Activated CD8-positive, alpha-beta memory T cell treated with anti-CD3 and anti-CD28 coated beads, Interleukin-2, amount 50 U/mL, for 1 hour (primary cell): ENCODE measurements around the gene SLC16A5.
"Not testable (repeated sequence)": the region's sequence is repeated elsewhere in the genome, so short reads cannot be mapped to it uniquely, and the experiment has no call there.

Experiments
- DNase-seq: peaks from one replicate; pipeline ENCODE4 v3.0.0-alpha.2; 2020; ENCODE audit errors: extremely low read depth

The SLC16A5 gene

DNA sequence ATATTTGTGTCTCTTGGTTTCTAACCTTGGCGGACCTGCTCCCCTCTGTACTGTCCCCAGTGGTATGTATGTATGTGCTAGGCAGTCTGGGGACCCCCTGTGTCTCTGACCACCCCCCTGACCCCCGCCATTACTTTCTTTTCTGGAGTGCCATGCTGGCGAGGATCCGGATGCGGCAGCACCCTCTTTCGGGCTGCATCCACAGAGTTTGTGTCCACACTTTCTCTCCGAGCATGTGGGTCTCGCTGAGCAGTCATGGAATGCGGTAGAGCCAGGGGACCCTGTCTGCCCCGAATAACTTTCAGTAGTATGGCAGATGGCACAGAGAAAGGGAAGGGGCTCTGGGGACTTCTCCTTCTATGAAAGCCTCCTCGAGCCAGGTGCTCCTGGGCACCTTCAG is 23.7 kb upstream of the SLC16A5 start:
- DNase-seq: no peak

DNA sequence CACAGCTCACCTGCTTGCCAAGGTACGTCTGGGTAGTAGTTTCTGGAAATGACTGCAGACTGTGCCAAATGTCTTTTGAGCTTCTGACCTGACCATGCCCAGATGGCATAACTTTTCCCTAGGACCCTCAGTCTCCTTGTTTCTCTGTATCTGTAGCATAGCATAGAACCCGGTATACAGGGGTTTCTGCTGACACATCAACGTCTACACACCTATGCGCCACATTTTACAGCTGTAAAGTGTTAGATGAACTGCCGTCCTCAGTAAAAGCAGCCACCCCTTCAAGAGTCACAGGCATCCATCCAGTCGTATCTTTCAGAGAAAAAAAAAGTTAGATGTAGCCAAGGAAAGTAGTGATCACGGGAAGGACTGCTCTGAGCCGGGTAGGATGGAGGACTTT is 23.3 kb upstream of the SLC16A5 start:
- DNase-seq: no peak

- DNase-seq: no peak
Observed at GRCh38 chr17:75064867-75065561, 22.7 kb upstream of the SLC16A5 start.

GRCh38 chr17:75065562-75066151 is 22.1 kb upstream of the SLC16A5 start:
- no peak for DNase-seq

GRCh38 chr17:75067856-75068255 is 19.9 kb upstream of the SLC16A5 start:
- no peak for DNase-seq

- no peak for DNase-seq
Observed at GRCh38 chr17:75068750-75069149, 19.0 kb upstream of the SLC16A5 start.

- no peak for DNase-seq
Observed at GRCh38 chr17:75069783-75070182, 18.0 kb upstream of the SLC16A5 start.

DNA sequence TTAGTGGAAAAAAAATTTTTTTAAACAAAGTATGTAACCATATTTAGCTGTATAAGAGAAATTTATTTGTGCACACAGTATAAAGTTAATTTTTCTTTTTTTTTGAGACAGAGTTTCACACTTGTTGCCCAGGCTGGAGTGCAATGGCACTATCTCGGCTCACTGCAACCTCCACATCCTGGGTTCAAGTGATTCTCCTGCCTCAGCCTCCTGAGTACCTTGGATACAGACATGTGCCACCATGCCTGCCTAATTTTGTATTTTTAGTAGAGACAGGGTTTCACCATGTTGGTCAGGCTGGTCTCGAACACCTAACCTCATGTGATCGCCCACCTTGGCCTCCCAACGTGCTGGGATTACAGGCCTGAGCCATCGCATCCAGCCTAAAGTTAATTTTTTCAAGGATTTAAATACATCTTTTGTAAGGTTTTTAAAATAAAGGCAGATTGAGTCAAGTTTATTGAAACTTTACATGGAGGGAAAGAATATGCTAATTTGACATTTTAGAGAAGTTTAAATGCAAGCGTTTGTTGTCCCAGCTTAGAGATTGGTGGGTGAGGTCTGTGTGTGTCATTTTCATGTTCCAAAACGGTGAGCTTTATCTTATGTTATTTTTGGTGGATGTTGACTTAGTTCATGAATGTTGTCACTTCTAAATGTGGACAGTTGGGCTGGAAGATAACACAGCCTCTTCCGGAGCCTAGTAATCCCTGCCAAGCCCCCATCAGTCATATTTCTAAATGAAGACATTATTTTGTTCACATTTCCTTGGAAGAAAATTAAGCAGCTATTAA is 16.1 kb upstream of the SLC16A5 start:
- not testable (repeated sequence) for DNase-seq

DNA sequence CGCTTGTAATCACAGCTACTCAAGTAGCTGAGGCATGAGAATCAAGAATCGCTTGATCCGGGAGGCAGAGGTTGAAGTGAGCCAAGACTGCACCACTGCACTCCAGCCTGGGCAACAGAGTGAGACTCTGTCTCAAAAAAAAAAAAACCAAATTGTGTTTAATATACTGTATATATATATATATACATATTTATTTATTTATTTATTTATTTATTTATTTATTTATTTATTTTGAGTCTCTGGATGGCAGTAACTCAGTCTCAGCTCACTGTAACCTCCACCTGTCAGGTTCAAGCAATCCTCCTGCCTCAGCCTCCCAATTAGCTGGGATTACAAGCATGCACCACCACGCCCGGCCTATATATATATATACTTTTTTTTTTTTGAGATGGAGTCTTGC is 14.8 kb upstream of the SLC16A5 start:
- DNase-seq: not testable (repeated sequence)

GRCh38 chr17:75073618-75074047 is 14.1 kb upstream of the SLC16A5 start:
- DNase-seq: no peak

DNA sequence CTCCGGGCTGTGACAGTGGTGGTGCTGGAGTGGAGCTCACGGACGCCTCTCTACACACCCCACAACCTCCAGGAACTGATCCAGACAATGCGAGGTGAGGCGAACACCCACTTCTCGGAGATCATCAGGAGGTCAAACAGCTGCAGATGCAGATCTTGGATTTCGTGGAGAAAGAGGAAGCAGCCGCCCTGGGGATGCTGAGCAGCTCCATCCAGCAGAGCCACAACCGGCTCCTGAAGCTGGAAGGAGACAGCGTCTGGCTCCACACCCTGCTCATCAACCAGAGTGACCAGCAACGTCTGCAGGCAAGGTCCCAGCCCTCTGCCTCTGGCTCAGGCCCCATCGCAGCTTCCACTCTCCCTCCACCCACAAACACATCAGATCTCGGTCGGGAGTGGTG is 13.2 kb upstream of the SLC16A5 start:
- DNase-seq: no peak

DNA sequence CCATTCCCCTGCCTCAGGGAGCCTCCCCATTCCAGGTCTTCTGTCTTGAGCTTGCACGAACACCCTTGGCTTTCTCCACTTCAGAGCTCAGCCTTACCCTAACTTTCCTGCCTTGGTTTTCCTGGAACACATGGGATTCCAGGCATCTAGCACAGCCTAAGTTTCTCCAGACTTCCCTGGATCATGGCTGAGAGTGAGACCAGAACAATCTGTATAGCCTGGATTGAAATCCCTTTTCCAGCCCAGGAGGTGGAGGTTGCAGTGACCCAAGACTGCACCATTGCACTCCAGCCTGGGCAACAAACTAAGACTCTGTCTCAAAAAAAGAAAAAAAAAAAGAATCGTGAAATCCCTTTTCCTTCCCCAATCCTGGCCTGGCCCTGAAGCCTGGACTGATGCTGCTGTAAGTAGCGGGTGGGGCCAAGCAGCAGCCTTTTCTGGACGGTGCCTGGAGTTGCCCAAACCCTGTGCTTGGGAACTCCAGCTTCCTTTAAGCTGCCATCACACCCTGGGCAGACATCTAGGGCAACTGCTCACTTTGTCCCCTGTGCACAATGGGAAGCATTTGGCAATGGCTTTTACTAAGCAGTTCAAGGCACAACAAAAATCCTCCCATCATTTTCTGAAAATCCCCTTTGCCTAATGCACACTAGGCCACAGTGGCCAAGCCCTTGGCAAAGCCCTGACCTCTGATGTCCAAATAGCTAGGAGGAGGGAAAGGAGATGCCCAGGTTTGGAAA is 12.0 kb upstream of the SLC16A5 start:
- DNase-seq: no peak

DNA sequence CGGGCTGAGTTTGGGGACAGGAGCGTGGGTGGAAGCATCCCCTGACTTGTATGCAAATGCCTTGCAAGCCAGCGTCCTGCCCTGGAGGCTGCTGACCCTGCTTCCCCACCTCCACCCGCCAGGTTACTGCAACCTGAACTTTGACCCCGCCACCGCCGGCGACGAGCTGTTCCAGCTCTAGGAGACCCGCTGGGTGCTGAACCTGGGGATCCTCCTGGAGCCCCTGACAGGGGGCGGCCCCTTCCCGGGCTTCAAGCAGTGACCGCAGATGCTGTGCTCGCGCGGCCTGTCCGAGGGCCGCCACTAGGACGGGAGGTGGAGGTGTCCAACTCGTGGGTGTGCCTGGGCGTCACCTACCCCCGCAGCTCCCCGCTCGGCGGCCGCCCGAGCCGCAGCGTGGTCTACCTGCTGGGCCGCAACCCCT is 10.7 kb upstream of the SLC16A5 start:
- DNase-seq: no peak

DNA sequence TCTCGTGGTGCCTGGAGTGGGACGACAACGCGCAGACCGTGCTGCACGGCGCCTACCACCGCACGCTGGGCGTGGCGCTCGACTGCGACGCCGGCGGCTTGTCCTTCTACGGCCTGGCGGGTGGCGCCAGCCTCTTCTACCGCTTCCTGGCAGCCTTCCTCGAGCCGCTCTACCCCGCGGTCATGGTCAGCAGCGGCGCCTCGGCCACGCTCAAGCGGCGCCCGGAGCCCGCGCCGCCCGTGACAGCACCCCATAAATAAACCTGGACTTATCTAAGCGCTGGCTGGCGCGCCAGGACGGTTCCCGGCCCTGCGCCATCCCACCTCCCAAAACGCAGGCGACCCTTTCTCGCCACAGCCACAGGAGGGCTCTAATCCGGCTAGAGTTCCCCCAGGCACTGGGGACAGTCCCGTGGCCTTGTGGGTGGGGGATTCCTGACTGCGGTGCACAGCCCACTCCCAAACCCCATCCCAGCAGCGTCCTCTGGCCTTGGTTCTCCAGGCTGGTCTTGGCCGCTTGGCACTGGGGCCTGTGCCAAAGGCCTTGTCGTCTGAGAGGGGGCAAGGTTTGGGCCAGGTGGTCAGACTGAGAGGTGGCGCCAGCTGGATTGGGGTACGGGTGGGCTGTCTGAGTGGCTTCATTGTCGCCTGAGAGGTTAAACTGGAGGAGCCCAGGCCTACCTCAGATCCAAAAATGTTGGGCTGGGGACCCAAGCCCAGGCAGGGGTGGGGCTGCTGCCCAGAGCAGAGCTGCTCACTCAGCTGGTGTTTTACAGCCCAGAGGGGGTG is 10.1 kb upstream of the SLC16A5 start:
- DNase-seq: no peak

DNA sequence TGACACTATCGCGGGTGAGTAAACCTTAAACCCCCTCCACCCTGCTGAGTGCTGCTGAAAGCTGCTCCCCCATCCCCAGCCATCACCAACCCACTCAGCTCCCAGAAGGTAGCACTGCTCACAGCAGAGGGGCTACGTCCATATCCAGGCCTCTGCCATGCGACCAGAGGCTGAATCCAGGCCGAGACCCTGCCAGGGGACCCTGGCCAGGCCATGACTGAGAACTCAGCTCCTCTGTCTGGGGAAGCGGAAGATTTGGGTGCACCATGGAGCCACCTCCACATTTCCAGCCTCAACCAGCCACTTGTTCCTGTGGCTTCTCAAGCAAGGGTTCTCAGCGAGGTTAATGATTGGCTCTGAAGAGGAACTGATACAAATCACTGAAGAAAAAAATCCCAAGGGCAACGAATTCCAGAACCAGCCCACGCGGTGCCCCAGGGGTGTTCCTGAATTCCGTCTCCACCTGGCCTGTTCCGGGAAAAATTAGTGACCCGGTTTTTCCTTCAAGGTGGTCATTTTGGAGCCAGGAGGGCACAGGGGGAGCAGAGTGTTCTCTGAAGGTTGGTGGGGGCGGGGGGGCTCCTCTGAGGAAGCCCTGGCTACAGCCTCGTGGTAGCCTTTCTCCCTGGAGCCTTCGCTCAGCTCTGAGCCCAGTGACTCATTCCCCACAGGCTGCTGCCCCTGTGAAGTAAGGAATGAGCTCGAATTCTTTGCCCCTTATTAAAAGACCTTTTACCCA is 9.3 kb upstream of the SLC16A5 start:
- no peak for DNase-seq

DNA sequence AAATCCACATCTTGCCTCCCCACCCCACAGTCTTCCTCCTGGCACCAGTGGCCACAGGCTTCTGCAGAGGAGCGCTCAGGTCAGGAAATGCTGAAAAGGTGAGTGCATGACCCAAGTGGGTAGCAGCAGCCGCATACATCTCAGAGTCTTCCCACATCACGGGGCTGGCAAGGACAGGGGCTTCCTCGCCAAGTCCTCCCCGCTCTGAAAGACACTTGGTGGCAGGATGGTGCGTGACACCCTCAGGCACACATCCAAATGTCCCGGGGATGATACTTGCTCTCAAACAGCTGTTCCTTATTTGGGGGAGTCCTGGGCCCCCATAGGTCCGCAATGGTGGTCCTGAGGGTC is 8.8 kb upstream of the SLC16A5 start:
- DNase-seq: no peak

DNA sequence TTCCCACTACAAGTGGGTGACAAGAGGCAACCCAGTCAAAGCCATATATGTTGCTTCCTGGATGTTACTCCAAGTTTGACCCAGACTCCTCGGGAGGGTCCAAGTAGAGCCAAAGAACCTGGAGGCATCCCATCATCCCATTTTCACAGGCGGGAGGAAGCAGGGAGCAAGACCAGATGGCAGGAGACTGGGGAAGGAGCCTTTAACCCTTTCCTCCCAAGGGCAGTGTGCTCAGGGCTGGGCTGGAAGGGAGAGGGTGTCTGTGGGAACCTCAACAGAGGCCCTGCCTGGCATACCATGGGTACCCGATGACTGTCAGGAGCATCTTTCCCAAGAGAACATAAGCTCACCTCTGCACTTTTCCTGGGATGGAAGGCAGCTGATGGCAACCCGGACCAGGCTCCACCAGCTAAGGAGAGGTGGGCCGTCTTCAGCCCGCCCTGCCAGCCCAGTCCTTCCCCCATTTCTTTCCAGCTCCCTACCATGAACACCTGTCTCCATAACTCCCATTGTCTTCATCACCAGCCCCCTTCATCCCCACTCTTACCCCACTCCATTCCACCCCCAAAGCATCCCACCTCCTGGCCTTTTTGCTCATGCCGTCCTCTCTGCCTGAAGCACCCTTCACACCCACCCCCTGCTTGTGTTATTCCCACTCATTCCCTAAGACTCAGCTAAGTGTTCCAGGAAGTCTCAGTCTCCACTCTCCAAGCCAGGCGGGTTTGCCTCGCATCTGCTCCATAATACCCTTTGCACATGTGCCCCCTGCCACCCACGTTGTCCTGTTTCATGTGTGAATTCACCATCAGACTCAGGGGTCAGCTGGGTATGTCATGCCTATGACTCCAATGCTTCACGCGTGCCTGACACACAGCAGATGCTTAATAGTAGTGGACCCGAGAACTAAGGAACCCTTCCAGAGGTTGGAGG is 5.9 kb upstream of the SLC16A5 start:
- no peak for DNase-seq

DNA sequence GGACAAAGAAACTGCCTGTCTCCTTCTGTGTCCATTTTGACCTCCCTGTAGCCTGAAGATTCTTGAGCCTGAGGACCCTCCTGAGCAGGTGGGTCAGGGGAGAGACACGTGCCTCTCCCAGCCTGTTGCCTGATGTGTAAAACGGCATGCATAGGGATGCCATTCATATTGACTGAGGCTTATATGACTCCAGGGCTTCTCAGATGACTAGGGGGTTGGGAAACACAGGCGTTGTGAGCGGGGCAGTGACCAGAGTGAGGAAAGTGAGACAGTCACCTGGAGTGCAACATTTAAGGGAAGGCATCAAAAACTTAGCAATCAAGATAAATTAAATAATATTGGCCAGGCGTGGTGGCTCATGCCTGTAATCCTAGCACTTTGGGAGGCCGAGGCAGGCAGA is 5.1 kb upstream of the SLC16A5 start:
- no peak for DNase-seq

GRCh38 chr17:75084039-75084660 is 3.6 kb upstream of the SLC16A5 start:
- peak; percentile 27 for DNase-seq
